ENCODE results near the gene STK24.

GRCh38 chr13:98513837-98514236 is 63.1 kb downstream of the STK24 start:
- TF ChIP-seq CTCF (IDR thresholded peaks at IDR 0.05) (no peak), USF1 (IDR thresholded peaks at IDR 0.05; ENCODE audit: borderline replicate concordance, low read depth) (no peak), POLR2AphosphoS5 (IDR thresholded peaks at IDR 0.05; ENCODE audit: low read depth, low read length) (no peak), MXI1 (IDR thresholded peaks at IDR 0.05; ENCODE audit: low read depth, low read length) (no peak), GATA2 (CRISPR knock-in tag; IDR thresholded peaks at IDR 0.05) (no peak), MAX (IDR thresholded peaks at IDR 0.05; ENCODE audit: low read depth) (no peak), RCOR1 (IDR thresholded peaks at IDR 0.05; ENCODE audit: low read length) (no peak), JUND (IDR thresholded peaks at IDR 0.05) (no peak), TAF1 (IDR thresholded peaks at IDR 0.05; ENCODE audit: borderline replicate concordance, low read depth, low read length) (no peak), EZH2phosphoT487 (IDR thresholded peaks at IDR 0.05; ENCODE audit: borderline replicate concordance, low read depth) (no peak), NRF1 (IDR thresholded peaks at IDR 0.05; ENCODE audit: low read depth, low read length) (no peak), CHD2 (IDR thresholded peaks at IDR 0.05; ENCODE audit: low read length, partially characterized antibody) (no peak), USF2 (IDR thresholded peaks at IDR 0.05; ENCODE audit: borderline replicate concordance, low read depth, low read length) (no peak)
